Neural progenitor cell (in vitro differentiated cells): ENCODE results near the gene CTNNBIP1. TPM values are rescaled to one million over a fixed set of nuclear protein-coding genes. Genes with fewer than 3 reads are reported as not detected.

ENCODE experiments used
- DNase-seq: peaks from one replicate; pipeline ENCODE4 v3.0.0-alpha.2; 2016; ENCODE audit warnings: low spot score
- H2AFZ ChIP-seq: fragments of 200-600 bp; sonication (generic); replicated peaks from 2 replicates; pipeline ENCODE4 v1.6.1; 2016; ENCODE audit warnings: antibody characterized with exemption
- H3F3A ChIP-seq: fragments of 200-600 bp; sonication (generic); 2 replicates; pipeline ENCODE4 v1.6.1; 2016; ENCODE audit warnings: antibody characterized with exemption, low read depth
- H3K27ac ChIP-seq: fragments of 200-600 bp; sonication (generic); 2 replicates; pipeline ENCODE4 v1.5.1; 2016; ENCODE audit warnings: mild to moderate bottlenecking
- H3K27me3 ChIP-seq: fragments of 200-600 bp; sonication (generic); 2 replicates; pipeline ENCODE4 v1.6.1; 2016; ENCODE audit warnings: mild to moderate bottlenecking, moderate library complexity
- H3K36me3 ChIP-seq: fragments of 200-600 bp; sonication (generic); 2 replicates; pipeline ENCODE4 v1.5.1; 2016
- H3K4me1 ChIP-seq: fragments of 200-600 bp; sonication (generic); 2 replicates; pipeline ENCODE4 v1.6.1; 2016; ENCODE audit warnings: mixed run types
- H3K4me2 ChIP-seq: fragments of 200-600 bp; sonication (generic); 2 replicates; pipeline ENCODE4 v1.6.1; 2016
- H3K4me3 ChIP-seq: fragments of 200-600 bp; sonication (generic); 2 replicates; pipeline ENCODE4 v1.5.1; 2016
- H3K79me2 ChIP-seq: fragments of 200-600 bp; sonication (generic); 2 replicates; pipeline ENCODE4 v1.6.1; 2016; ENCODE audit warnings: low read depth
- H3K9ac ChIP-seq: fragments of 200-600 bp; sonication (generic); 2 replicates; pipeline ENCODE4 v1.6.1; 2016
- H3K9me3 ChIP-seq: fragments of 200-600 bp; sonication (generic); 2 replicates; pipeline ENCODE4 v1.5.1; 2016; ENCODE audit warnings: low read depth
- H4K20me1 ChIP-seq: fragments of 200-600 bp; sonication (generic); 2 replicates; pipeline ENCODE4 v1.6.1; 2016; ENCODE audit warnings: low read depth
- H3K27ac Mint-ChIP-seq: 3 replicates; pipeline ENCODE4 v1.8.0; 2021; ENCODE audit warnings: mixed read lengths
- H3K27me3 Mint-ChIP-seq: 2 replicates; pipeline ENCODE4 v1.8.0; 2022; ENCODE audit warnings: low read depth, mild to moderate bottlenecking, inconsistent platforms, moderate library complexity, mixed read lengths; ENCODE audit not compliant: insufficient read depth
- H3K36me3 Mint-ChIP-seq: 3 replicates; pipeline ENCODE4 v1.8.0; 2021; ENCODE audit warnings: mixed read lengths
- H3K4me1 Mint-ChIP-seq: 3 replicates; pipeline ENCODE4 v1.8.0; 2021; ENCODE audit warnings: mixed read lengths
- H3K4me3 Mint-ChIP-seq: 3 replicates; pipeline ENCODE4 v1.8.0; 2021; ENCODE audit warnings: mild to moderate bottlenecking, moderate library complexity, mixed read lengths
- H3K9me3 Mint-ChIP-seq: 3 replicates; pipeline ENCODE4 v1.8.0; 2020; ENCODE audit warnings: mixed read lengths
- CTCF ChIP-seq: fragments of 200-600 bp; sonication (generic); IDR thresholded peaks from 2 replicates; pipeline ENCODE4 v1.5.1; 2017; ENCODE audit warnings: antibody characterized with exemption, mild to moderate bottlenecking
- EZH2 ChIP-seq: fragments of 200-600 bp; sonication (generic); IDR thresholded peaks from 2 replicates; pipeline ENCODE4 v1.6.1; 2017; ENCODE audit warnings: antibody characterized with exemption, mild to moderate bottlenecking, moderate library complexity
- EZH2phosphoT487 ChIP-seq: fragments of 200-600 bp; sonication (generic); IDR thresholded peaks from 2 replicates; pipeline ENCODE4 v1.6.1; 2017; ENCODE audit warnings: antibody characterized with exemption
- total RNA-seq: library from RNA; depleted of rRNA; stranded (reverse); fragments of >200 nt; gene quantifications from 2 replicates; pipeline ENCODE4 v1.2.3, GENCODE V29; 2015; ENCODE audit warnings: low replicate concordance

Gene CTNNBIP1
- total RNA-seq, 1 donor from 2014 or later: 68.8 TPM

- H3K36me3 Mint-ChIP-seq: no peaks in the 10 kb centered on the region
- Histone ChIP-seq H3K9ac (no peak overlapping the region), H3K27me3 (no peaks in the 10 kb centered on the region), H3K79me2 (no peaks in the 10 kb centered on the region), H4K20me1 (no peaks in the 10 kb centered on the region), H3K27ac (no peak overlapping the region), H3K4me1 (peaks cover 16% of the 10 kb centered on the region), H3K4me3 (no peak overlapping the region), H3K9me3 (no peaks in the 10 kb centered on the region), H3F3A (peaks cover 14% of the 10 kb centered on the region), H3K4me2 (no peak overlapping the region), H3K36me3 (no peaks in the 10 kb centered on the region), H2AFZ (no peak overlapping the region)
- peaks cover 30% of the 10 kb centered on the region for H3K4me1 Mint-ChIP-seq
- H3K4me3 Mint-ChIP-seq: no peak overlapping the region
- DNase-seq: no peak
- TF ChIP-seq CTCF (no peak), EZH2phosphoT487 (no peak), EZH2 (no peak)
- no peaks in the 10 kb centered on the region for H3K9me3 Mint-ChIP-seq
- no peak overlapping the region for H3K27ac Mint-ChIP-seq
- peaks cover 6% of the 10 kb centered on the region for H3K27me3 Mint-ChIP-seq
Measured at GRCh38 chr1:9840176-9840575, 69.9 kb downstream of the CTNNBIP1 start.

GRCh38 chr1:9838946-9839345, 71.1 kb downstream of the CTNNBIP1 start:
- peaks cover 32% of the 10 kb centered on the region for H3K4me1 Mint-ChIP-seq
- no peak overlapping the region for H3K9ac ChIP-seq
- no peaks in the 10 kb centered on the region for H3K9me3 Mint-ChIP-seq
- peaks cover 15% of the 10 kb centered on the region for H3F3A ChIP-seq
- peaks cover 19% of the 10 kb centered on the region for H3K4me1 ChIP-seq
- TF ChIP-seq EZH2 (no peak), EZH2phosphoT487 (no peak), CTCF (no peak)
- no peak overlapping the region for H3K4me2 ChIP-seq
- no peaks in the 10 kb centered on the region for H3K36me3 ChIP-seq
- H2AFZ ChIP-seq: no peak overlapping the region
- H3K4me3 ChIP-seq: no peak overlapping the region
- H4K20me1 ChIP-seq: no peaks in the 10 kb centered on the region
- H3K79me2 ChIP-seq: no peaks in the 10 kb centered on the region
- peaks cover 10% of the 10 kb centered on the region for H3K27me3 Mint-ChIP-seq
- H3K4me3 Mint-ChIP-seq: no peak overlapping the region
- H3K9me3 ChIP-seq: no peaks in the 10 kb centered on the region
- no peak for DNase-seq
- H3K27ac Mint-ChIP-seq: no peak overlapping the region
- H3K27me3 ChIP-seq: no peaks in the 10 kb centered on the region
- H3K36me3 Mint-ChIP-seq: no peaks in the 10 kb centered on the region
- no peak overlapping the region for H3K27ac ChIP-seq

- Histone ChIP-seq H3K4me3 (no peak overlapping the region), H3K79me2 (no peaks in the 10 kb centered on the region), H3K27me3 (no peaks in the 10 kb centered on the region), H3F3A (peaks cover 15% of the 10 kb centered on the region), H3K9ac (no peak overlapping the region), H3K4me2 (no peak overlapping the region), H3K27ac (no peak overlapping the region), H2AFZ (no peak overlapping the region), H4K20me1 (no peaks in the 10 kb centered on the region), H3K4me1 (peaks cover 12% of the 10 kb centered on the region), H3K9me3 (no peaks in the 10 kb centered on the region), H3K36me3 (no peaks in the 10 kb centered on the region)
- H3K4me3 Mint-ChIP-seq: no peak overlapping the region
- H3K27me3 Mint-ChIP-seq: peaks cover 7% of the 10 kb centered on the region
- no peak for DNase-seq
- no peak for TF ChIP-seq EZH2
- TF ChIP-seq EZH2phosphoT487: no peak
- no peak for TF ChIP-seq CTCF
- H3K36me3 Mint-ChIP-seq: no peaks in the 10 kb centered on the region
- no peak overlapping the region for H3K27ac Mint-ChIP-seq
- no peaks in the 10 kb centered on the region for H3K9me3 Mint-ChIP-seq
- peaks cover 34% of the 10 kb centered on the region for H3K4me1 Mint-ChIP-seq
Measured at GRCh38 chr1:9836632-9836960, 73.5 kb downstream of the CTNNBIP1 start.
